ENCODE data around the gene PPP2R2C. TPM values are rescaled to one million over a fixed set of nuclear protein-coding genes. Genes with fewer than 3 reads are reported as not detected.

The PPP2R2C gene
- total RNA-seq, 3 donors from 2014 or later: 0.31 to 2.9 (median 0.41) TPM

DNA sequence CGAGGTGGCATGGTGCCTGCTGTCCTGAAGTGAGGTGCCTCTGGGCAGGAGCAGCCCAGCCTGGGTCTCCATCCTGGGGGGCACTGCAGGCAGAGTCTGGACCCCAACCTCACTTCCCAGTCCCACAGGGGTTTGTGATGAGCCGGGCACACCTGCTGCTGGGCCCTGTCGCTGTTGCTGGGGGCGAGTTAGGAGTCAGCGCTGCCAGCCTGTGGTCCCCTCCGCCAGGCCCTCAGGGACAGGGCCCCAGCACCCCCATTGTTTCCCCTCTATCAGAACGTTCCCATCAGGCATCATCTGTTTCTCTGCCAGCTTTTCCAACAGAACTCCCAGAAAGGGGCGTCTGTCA, 179.3 kb downstream of the PPP2R2C start:
- intact Hi-C loops (cut with DNase I, micrococcal nuclease): no loop called here
- TF ChIP-seq, protein P1, sequence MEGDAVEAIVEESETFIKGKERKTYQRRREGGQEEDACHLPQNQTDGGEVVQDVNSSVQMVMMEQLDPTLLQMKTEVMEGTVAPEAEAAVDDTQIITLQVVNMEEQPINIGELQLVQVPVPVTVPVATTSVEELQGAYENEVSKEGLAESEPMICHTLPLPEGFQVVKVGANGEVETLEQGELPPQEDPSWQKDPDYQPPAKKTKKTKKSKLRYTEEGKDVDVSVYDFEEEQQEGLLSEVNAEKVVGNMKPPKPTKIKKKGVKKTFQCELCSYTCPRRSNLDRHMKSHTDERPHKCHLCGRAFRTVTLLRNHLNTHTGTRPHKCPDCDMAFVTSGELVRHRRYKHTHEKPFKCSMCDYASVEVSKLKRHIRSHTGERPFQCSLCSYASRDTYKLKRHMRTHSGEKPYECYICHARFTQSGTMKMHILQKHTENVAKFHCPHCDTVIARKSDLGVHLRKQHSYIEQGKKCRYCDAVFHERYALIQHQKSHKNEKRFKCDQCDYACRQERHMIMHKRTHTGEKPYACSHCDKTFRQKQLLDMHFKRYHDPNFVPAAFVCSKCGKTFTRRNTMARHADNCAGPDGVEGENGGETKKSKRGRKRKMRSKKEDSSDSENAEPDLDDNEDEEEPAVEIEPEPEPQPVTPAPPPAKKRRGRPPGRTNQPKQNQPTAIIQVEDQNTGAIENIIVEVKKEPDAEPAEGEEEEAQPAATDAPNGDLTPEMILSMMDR (IDR thresholded peaks at IDR 0.05): no peak
- no peak for DNase-seq
- Histone ChIP-seq H3K36me3 (ENCODE audit: low read depth) (no peaks in the 10 kb centered on the region), H3K4me1 (ENCODE audit: low read depth) (no peaks in the 10 kb centered on the region), H3K4me3 (no peak overlapping the region), H3K9me3 (no peaks in the 10 kb centered on the region)
- no peak for ATAC-seq

DNA sequence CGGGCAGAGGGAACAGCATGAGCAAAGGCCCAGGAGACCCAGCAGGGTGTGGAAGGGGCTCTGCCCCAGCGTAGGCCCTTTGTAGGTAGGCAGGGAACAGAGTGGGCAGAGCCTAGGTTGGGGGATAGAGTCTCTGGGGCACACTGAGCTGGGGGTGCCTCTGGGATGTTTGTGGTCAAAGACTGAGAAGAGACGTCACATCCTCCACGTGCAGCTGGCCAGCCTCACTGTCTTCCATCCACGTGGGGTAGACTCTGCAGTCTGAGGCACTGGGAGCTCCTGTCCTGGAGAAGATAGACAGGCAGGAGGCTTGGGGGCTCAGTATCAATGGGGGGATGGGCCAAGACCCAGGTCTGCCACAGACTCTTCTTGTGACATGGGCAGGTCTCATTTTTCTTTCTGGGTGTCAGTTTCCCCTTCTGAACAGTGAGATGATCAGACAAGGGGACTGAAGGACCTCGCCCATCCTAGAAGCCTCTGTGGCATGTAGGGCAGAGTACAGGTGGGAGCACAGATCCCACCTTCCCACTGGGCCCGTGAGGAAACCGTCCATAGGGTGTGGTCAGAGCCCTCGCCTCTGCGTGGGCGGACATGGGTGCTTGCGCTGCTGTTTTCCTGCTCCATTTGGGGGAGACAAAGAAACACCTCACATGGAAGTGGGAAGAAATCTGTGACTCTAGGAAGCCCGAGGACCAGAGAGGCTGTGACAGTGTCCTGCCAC, 179.9 kb downstream of the PPP2R2C start:
- no peaks in the 10 kb centered on the region for H3K4me1 ChIP-seq (ENCODE audit: low read depth)
- no peak overlapping the region for H3K4me3 ChIP-seq
- ATAC-seq (no peak), DNase-seq (no peak)
- TF ChIP-seq, protein P1 (IDR thresholded peaks at IDR 0.05): no peak
- H3K36me3 ChIP-seq (ENCODE audit: low read depth): no peaks in the 10 kb centered on the region
- H3K9me3 ChIP-seq: no peaks in the 10 kb centered on the region
- intact Hi-C loops (cut with DNase I, micrococcal nuclease): no loop called here

DNA sequence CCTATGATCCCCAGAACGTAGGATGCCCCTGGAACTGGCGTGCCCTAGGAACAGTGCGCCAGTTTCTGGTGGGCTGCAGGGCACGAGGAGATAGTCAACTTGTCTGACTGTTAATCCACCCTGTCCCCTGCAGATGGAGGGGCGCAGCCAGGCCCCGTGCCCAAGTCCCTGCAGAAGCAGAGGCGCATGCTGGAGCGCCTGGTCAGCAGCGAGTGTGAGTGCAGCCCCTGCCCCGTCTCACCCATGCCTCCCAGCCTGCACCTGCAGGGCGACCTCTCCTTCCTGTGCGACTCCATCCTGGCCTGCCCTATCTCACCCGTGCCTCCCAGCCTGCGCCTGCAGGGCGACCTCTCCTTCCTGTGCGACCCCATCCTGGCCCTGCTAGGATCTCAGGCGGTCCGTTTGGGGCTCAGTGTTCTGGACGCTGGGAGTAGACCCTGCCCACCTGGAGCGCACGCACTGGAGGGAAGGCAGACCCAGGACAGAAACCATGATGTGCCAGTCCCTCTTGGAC, 180.6 kb downstream of the PPP2R2C start:
- Histone ChIP-seq H3K4me3 (no peak overlapping the region), H3K4me1 (ENCODE audit: low read depth) (no peaks in the 10 kb centered on the region), H3K36me3 (ENCODE audit: low read depth) (no peaks in the 10 kb centered on the region), H3K9me3 (no peaks in the 10 kb centered on the region)
- intact Hi-C loops (cut with DNase I, micrococcal nuclease): no loop called here
- DNase-seq: peak in 1 of 3 donors; percentile 43
- ATAC-seq: no peak
- TF ChIP-seq, protein P1 (IDR thresholded peaks at IDR 0.05): no peak

DNA sequence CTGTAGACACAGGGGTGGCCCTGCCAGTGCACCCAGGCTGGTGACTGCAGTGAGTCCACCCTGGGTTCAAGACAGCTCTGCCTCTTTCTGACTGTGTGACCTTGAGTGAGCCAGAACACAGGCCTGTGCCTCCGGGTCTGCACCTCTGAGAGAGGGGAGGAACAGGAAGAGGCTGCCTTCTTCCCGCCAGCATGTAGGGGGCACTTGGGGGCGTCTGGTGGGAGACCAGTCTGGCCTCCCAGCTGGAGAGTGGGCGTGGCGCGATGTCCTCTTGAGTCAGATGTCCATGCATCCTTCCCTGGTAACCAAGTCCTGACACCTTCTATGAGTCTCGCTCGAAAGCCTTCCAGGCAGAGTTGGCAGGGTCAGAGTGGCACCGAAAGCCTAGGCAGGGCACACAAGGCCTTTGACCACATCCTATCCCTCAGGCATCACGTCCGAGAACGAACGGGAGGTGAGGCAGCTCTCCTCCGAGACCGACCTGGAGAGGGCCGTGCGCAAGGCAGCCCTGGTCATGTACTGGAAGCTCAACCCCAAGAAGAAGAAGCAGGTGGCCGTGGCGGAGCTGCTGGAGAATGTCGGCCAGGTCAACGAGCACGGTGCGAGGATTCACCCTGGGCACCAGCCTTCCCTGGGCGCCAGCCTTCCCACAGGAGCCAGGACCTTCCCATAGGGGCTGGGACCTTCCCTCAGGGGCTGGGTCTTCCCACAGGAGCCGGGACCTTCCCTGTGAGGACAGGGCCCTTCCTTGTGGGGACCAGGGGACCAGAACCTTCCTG, 181.5 kb downstream of the PPP2R2C start:
- Histone ChIP-seq H3K4me3 (no peak overlapping the region), H3K4me1 (ENCODE audit: low read depth) (no peaks in the 10 kb centered on the region), H3K36me3 (ENCODE audit: low read depth) (no peaks in the 10 kb centered on the region), H3K9me3 (no peaks in the 10 kb centered on the region)
- intact Hi-C loops (cut with DNase I, micrococcal nuclease): no loop called here
- no peak for ATAC-seq
- TF ChIP-seq, protein P1 (IDR thresholded peaks at IDR 0.05): no peak
- DNase-seq: peak in 1 of 3 donors; percentile 10

DNA sequence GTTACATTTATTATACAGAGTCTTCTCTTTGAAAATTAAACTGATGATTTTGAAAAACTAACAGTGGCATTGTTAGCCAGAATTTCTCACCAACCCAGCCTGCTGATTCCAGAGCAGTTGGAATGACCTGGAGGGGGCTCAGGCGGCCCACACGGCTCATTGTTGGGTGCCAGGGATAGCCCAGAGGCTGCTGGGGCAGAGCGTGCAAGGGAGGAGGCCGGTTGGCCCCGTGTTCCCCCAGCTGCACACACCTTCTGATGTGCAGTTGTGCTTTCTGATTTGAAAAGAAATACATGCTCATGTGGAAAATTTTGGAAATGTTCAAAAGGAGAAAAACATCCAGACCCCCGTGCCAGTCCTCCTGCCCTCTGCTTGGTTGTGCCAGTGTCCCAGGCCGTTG, 182.2 kb downstream of the PPP2R2C start:
- Histone ChIP-seq H3K4me1 (ENCODE audit: low read depth) (no peaks in the 10 kb centered on the region), H3K4me3 (no peak overlapping the region), H3K9me3 (no peaks in the 10 kb centered on the region), H3K36me3 (ENCODE audit: low read depth) (no peaks in the 10 kb centered on the region)
- ATAC-seq (no peak), DNase-seq (no peak)
- intact Hi-C loops (cut with DNase I, micrococcal nuclease): no loop called here
- TF ChIP-seq, protein P1 (IDR thresholded peaks at IDR 0.05): no peak
